HG02973 (cell line): ENCODE results near the gene CACNA1B.

ENCODE experiments used
- ATAC-seq: cut with Tn5 transposase; IDR thresholded peaks from one replicate; pipeline ENCODE4 v1.9.1; 2021; ENCODE audit warnings: moderate library complexity; ENCODE audit not compliant: unreplicated experiment

CACNA1B gene

GRCh38 chr9:138050472-138051330 lies 173.1 kb downstream of the CACNA1B start:
- no peak for ATAC-seq

GRCh38 chr9:138051586-138052321 lies 174.2 kb downstream of the CACNA1B start:
- no peak for ATAC-seq

DNA sequence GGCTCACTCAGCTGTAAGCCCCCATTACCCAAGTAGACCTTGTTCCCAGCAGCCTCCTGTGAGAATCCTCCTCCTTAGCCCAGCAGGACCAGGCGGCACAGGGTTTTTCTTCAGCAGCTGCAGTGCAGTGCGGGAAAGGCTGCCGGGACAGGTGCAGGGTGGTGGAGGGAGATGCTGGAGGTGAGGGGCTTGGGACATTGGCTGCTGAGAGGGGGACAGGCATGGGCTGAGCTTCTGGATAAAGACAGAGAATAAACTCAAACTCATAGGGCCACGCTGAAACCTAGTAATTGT lies 174.7 kb downstream of the CACNA1B start:
- no peak for ATAC-seq

DNA sequence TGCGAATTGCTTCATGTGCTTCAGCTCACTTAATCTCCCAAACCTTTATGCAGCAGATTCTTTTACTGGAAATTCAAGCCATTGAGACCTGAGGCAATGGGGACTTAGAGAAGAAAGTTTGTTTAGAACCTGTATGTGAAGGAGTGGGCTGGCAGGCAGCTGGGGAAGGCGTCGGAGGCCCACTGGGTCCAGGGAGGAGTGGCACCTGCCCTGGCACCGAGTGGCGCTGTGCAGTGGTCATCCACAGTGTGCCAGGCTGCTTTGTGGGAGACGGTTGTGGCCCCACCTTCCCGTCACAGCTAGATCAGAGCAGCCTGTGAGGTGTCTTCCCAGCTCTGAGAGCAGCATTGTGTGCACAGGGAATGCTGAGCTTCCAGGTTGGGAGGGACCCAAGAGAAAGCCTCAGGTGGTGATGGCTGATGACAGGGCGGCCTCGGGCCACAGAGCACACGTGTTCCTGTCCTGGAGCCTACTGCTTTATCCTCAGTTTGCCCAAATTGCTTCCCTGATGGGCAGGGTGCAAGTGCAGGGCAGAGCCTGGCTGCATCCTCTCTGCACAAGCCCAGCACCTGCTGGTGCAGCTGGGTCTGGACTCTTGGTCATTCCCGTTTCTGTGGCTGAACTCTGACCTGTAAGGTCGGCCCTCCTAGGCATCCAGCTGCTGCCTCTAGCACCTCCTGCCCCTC lies 175.2 kb downstream of the CACNA1B start:
- no peak for ATAC-seq

- no peak for ATAC-seq
Observed at GRCh38 chr9:138053321-138053868, 175.8 kb downstream of the CACNA1B start.

- ATAC-seq = no peak
Observed at GRCh38 chr9:138053996-138054752, 176.6 kb downstream of the CACNA1B start.

DNA sequence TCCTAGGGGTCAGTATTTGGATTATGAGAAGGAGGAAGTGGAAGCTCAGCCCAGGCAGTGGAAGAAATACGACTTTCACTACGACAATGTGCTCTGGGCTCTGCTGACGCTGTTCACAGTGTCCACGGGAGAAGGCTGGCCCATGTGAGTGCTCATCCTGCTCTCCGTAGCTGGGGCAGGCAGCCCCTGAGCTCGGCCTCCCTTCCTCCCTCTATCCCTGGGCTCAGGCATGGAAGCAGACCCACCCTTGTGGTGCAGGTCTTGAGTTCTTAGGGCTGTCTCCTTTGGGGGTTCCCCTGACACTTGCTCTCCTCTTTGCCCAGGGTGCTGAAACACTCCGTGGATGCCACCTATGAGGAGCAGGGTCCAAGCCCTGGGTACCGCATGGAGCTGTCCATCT lies 180.1 kb downstream of the CACNA1B start:
- ATAC-seq = no peak

GRCh38 chr9:138058181-138058580 lies 180.6 kb downstream of the CACNA1B start:
- ATAC-seq = no peak

- no peak for ATAC-seq
Observed at GRCh38 chr9:138059196-138059595, 181.6 kb downstream of the CACNA1B start.

GRCh38 chr9:138060365-138060764 lies 182.8 kb downstream of the CACNA1B start:
- ATAC-seq = no peak

GRCh38 chr9:138060881-138061280 lies 183.3 kb downstream of the CACNA1B start:
- no peak for ATAC-seq

- ATAC-seq = no peak
Observed at GRCh38 chr9:138061631-138062030, 184.0 kb downstream of the CACNA1B start.

DNA sequence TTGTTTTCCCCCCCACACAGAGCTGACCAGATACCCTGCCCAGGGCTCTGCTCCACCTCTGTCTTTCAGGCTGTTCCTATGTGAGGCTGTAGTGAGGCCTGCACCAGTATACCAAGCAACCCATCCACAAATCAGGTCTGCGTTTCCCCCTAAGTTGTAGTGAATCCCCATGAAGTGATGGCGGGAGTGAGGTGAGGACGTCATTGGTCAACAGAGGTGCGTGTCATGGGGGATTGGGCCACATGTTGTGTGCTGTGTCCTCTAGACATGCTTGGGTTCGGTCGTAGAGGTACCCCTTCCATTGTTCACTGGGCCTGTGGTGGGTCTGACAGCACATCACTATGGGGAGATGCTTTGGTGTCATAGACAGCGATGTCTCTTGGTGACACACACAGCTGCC lies 184.6 kb downstream of the CACNA1B start:
- ATAC-seq = no peak

GRCh38 chr9:138063033-138063432 lies 185.5 kb downstream of the CACNA1B start:
- ATAC-seq = no peak

DNA sequence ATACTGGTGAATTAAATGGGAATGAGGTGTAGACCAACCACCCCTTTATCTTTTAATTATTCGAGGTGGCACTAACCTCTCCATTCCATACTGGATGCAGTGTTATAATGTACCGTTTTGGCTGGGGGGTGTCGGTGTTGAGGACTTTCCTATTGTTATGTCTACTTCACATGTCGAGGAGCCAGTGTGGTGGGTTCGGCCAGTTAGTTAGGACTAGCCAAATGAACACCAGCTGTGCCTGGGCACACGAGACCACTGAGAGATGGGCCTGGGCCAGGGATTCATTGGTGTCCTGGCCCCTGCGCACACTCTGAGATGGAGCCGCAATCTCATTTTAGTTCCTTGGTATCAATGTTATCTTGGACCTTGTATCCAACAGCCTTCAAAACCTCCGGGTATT lies 186.2 kb downstream of the CACNA1B start:
- ATAC-seq = no peak

- ATAC-seq = no peak
Observed at GRCh38 chr9:138064547-138064946, 187.0 kb downstream of the CACNA1B start.

DNA sequence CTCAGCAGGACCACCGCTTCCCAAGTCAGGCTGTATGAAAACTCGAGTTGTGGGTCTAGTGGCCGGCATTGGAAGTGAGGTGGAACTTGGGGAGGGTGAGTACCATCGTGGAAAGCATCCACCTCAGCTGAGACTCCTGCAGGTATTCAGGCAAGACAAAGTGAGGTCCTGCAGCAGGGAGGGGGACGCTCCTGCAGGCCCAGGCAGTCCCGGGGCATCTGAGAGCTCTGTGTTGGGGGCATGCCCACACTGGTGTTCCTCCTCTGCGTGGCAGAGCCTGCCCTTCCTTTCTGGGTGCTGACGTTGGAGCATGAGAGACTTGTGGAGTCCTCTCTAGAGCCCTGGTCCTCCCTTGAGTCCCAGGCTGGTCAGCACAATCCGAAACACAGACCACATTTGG lies 187.7 kb downstream of the CACNA1B start:
- no peak for ATAC-seq

DNA sequence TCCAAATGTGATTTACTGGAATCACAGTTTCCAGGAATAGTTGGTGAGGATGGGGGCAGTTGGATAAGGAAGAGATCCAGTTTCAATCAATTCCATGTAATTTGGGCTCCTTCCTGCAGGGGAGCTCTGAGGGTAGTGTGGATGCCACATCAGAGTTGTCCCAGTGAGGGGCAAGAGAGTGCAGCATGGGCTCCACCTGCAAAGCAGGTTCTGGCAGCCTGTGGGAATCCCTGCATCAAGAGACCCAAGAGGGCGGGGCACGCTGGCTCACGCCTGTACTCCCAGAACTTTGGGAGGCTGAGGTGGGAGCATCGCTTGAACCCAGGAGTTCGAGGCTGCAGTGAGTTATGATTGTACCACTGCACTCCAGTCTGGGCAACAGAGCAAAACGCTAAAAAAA lies 188.5 kb downstream of the CACNA1B start:
- ATAC-seq = no peak

- no peak for ATAC-seq
Observed at GRCh38 chr9:138067613-138068367, 190.2 kb downstream of the CACNA1B start.

DNA sequence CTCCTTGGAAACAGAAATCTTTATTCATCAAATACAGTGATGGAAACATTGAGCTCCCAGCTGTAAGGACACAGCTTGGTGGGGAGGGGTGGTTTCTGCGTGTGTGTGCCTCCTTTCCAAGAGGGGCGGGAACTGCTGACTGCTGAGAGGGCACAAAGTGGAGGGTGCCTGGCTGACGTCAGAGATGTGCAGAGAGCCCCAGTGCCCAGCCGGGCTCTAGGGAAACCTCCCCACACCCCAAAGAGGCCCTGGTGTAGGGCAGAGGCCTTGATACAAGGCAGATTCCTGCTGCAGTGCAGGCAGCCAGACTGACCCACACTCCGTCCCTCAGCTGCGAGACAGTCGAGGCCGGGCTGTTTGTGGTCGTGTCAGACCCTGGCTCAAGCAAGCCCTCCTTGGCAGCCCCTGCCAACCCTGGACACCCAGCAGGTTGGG lies 191.0 kb downstream of the CACNA1B start:
- ATAC-seq = no peak
